ENCODE data around the gene HNF4A.
"Not testable (repeated sequence)": the region's sequence is repeated elsewhere in the genome, so short reads cannot be mapped to it uniquely, and the experiment has no call there.

HNF4A gene

GRCh38 chr20:44468044-44468782 lies 112.7 kb downstream of the HNF4A start:
- no peak overlapping the region for H3K4me3 ChIP-seq (ENCODE audit: low read depth, low read length)
- TF ChIP-seq, protein P1, sequence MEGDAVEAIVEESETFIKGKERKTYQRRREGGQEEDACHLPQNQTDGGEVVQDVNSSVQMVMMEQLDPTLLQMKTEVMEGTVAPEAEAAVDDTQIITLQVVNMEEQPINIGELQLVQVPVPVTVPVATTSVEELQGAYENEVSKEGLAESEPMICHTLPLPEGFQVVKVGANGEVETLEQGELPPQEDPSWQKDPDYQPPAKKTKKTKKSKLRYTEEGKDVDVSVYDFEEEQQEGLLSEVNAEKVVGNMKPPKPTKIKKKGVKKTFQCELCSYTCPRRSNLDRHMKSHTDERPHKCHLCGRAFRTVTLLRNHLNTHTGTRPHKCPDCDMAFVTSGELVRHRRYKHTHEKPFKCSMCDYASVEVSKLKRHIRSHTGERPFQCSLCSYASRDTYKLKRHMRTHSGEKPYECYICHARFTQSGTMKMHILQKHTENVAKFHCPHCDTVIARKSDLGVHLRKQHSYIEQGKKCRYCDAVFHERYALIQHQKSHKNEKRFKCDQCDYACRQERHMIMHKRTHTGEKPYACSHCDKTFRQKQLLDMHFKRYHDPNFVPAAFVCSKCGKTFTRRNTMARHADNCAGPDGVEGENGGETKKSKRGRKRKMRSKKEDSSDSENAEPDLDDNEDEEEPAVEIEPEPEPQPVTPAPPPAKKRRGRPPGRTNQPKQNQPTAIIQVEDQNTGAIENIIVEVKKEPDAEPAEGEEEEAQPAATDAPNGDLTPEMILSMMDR (IDR thresholded peaks at IDR 0.05; ENCODE audit: borderline replicate concordance, insufficient read depth, low read depth, low read length), result no peak

DNA sequence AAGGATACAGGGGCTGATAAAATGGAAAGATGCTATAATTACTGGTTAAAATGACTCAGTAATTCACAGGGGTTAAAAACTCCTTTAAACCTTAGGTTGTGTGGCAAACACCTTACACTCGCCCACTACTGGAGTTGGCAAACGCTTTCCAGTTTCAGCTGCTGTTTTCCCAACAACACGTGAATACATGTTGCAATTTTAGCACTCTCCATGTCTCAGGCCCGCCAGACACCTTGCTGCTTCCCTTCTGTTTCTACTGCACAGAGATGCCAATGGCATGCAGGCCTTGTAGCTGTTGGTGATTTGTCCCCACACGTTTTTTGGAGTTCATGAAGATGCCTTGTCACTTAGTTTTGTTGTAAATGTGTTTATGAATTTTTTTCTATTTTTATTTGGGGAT lies 114.8 kb downstream of the HNF4A start:
- no peak overlapping the region for H3K4me3 ChIP-seq (ENCODE audit: low read depth, low read length)
- TF ChIP-seq, protein P1 (IDR thresholded peaks at IDR 0.05; ENCODE audit: borderline replicate concordance, insufficient read depth, low read depth, low read length), result no peak

GRCh38 chr20:44471481-44471882 lies 116.0 kb downstream of the HNF4A start:
- no peak overlapping the region for H3K4me3 ChIP-seq (ENCODE audit: low read depth, low read length)
- TF ChIP-seq, protein P1 (IDR thresholded peaks at IDR 0.05; ENCODE audit: borderline replicate concordance, insufficient read depth, low read depth, low read length), result no peak

DNA sequence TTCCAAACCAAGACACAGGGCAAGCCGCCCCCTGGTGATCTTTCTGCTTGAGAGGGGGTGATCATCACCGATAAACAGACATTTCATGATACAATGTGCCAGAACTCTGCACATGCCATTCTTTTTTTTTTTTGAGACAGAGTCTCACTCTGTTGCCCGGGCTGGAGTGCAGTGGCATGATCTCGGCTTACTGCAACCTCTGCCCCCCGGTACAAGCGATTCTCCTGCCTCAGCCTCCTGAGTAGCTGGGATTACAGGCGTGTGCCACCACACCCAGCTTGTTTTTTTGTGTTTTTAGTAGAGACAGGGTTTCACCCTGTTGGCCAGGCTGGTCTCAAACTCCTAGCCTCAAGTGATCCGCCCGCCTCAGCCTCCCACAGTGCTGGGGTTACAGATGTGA lies 116.8 kb downstream of the HNF4A start:
- H3K4me3 ChIP-seq (ENCODE audit: low read depth, low read length), result not testable (repeated sequence)

- H3K4me3 ChIP-seq (ENCODE audit: low read depth, low read length), result peak overlapping the region; percentile 79
- TF ChIP-seq, protein P1 (IDR thresholded peaks at IDR 0.05; ENCODE audit: borderline replicate concordance, insufficient read depth, low read depth, low read length), result no peak
Measured at GRCh38 chr20:44475372-44475693, 119.8 kb downstream of the HNF4A start.

GRCh38 chr20:44475694-44476560 lies 120.4 kb downstream of the HNF4A start, which contains the start of gene TTPAL:
Gene TTPAL, plus strand, starts transcription at chr20:44475874. Its CDS starts 4,126 bp downstream, at chr20:44480000.
- TF ChIP-seq, protein P1 (IDR thresholded peaks at IDR 0.05; ENCODE audit: borderline replicate concordance, insufficient read depth, low read depth, low read length), result no peak
- H3K4me3 ChIP-seq (ENCODE audit: low read depth, low read length), result peak within 1 kb of the TSS; percentile 79

DNA sequence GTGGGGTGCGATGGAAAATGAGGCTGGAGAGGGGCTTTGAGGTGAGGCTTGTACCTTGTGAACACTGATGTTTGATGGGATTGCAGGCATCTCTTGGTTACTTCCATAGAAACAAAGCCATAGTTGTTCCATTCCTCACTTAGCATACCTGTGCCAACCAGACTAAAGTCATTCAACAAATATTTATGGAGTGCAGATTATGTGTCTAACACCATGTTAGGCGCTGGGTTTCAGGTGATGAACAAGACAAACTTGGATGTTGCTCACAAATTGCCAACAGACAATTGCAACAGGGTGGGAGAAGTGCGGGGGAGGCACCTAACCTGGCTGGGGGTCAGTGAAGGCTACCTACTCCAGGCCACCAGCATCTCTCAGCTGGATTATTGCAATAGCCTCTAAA lies 121.7 kb downstream of the HNF4A start:
- no peak overlapping the region for H3K4me3 ChIP-seq (ENCODE audit: low read depth, low read length)

More for the DNA sequence above, 121.7 kb downstream of the HNF4A start:
- TF ChIP-seq, protein P1 (IDR thresholded peaks at IDR 0.05; ENCODE audit: borderline replicate concordance, insufficient read depth, low read depth, low read length), result no peak

Data from GM12875 (cell line).